Transverse colon (tissue), 4 donors: ENCODE data around the gene AHCY. TPM values are rescaled to one million over a fixed set of nuclear protein-coding genes. Genes with fewer than 3 reads are reported as not detected.

Experiments used
- DNase-seq: peaks from one replicate; pipeline ENCODE4 v3.0.0-alpha.2; 2019
- H3K27ac ChIP-seq, 4 donors: fragments of 200-600 bp; sonication (generic); 2 replicates each; pipeline ENCODE4 v1.5.1; 2016 to 2018; ENCODE audit warnings: inconsistent platforms in 4 of 4
- H3K27me3 ChIP-seq: fragments of 200-600 bp; sonication (generic); 2 replicates; pipeline ENCODE4 v1.5.1; 2017; ENCODE audit warnings: inconsistent platforms
- H3K36me3 ChIP-seq, 4 donors: fragments of 200-600 bp; sonication (generic); 2 replicates each; pipeline ENCODE4 v1.5.1; 2017 to 2019; ENCODE audit warnings: inconsistent platforms in 4 of 4
- H3K4me1 ChIP-seq, 4 donors: fragments of 200-600 bp; sonication (generic); 2 replicates each; pipeline ENCODE4 v1.5.1; 2017 to 2020; ENCODE audit warnings: inconsistent platforms in 4 of 4
- H3K4me3 ChIP-seq, 4 donors: fragments of 200-600 bp; sonication (generic); 1 replicate in 1 of 4; 2 replicates in 3 of 4; pipeline versions ENCODE4 v1.5.1 to v1.6.1; 2017 to 2019; ENCODE audit warnings: inconsistent platforms in 4 of 4
- H3K9me3 ChIP-seq, 2 donors: fragments of 200-600 bp; sonication (generic); 2 replicates each; pipeline ENCODE4 v1.5.1; 2017 to 2019; ENCODE audit warnings: inconsistent platforms in 2 of 2
- CTCF ChIP-seq, 5 experiments: fragments of 200-600 bp in 3 of 5; fragments of 450-650 bp in 2 of 5; sonication (generic) in 3 of 5; IDR thresholded peaks; 1 replicate in 2 of 5; 2 replicates in 3 of 5; pipeline ENCODE4 v1.5.1; 2016 to 2017; ENCODE audit warnings: antibody characterized with exemption in 5 of 5, inconsistent platforms in 3 of 5, mild to moderate bottlenecking in 2 of 5, moderate library complexity in 1 of 5
- EP300 ChIP-seq: sonication (generic); formaldehyde crosslinking; IDR thresholded peaks from one replicate; pipeline ENCODE4 v1.6.1; 2017; ENCODE audit warnings: antibody characterized with exemption, low read depth
- POLR2A ChIP-seq: fragments of 450-650 bp; IDR thresholded peaks from one replicate; pipeline ENCODE4 v1.6.1; 2016; ENCODE audit warnings: antibody characterized with exemption, mild to moderate bottlenecking, moderate library complexity
- POLR2AphosphoS5 ChIP-seq, 3 donors: sonication (generic); formaldehyde crosslinking; IDR thresholded peaks; one replicate each; pipeline ENCODE4 v1.6.1; 2016; ENCODE audit warnings: antibody characterized with exemption in 3 of 3
- WGBS, 2 donors: methylation state at CpG; one replicate each; pipeline ENCODE4 v1.1.5; 2018; ENCODE audit warnings: low coverage in 1 of 2; 5-methylcytosine and 5-hydroxymethylcytosine counted together
- in situ Hi-C, 4 donors: fragments of 200-750 bp; cut with MboI; loops; one replicate each; pipeline versions ENCODE4 v1.15.0 to v1.15.1; 2017; ENCODE audit warnings: low sequenced_read_pairs in 3 of 4, low pct_ligation_motif_present in 1 of 4, low pct_unique_long_range_greater_than_20kb in 1 of 4
- intact Hi-C: fragments of 100-400 bp; cut with DNase I; formaldehyde crosslinking; loops from one replicate; pipeline ENCODE4 v1.15.1; 2023; ENCODE audit warnings: low total_unique reads
- total RNA-seq, 4 donors: library from RNA; depleted of rRNA; stranded (reverse); fragments of >200 nt; gene quantifications; one replicate each; pipeline ENCODE4 v1.1.0, GENCODE V29; 2016

The AHCY gene
- total RNA-seq, 4 donors from 2014 or later: 23.9 to 71.6 (median 63.8) TPM

- Histone ChIP-seq H3K36me3 (no peaks in the 10 kb centered on the region), H3K27ac (no peak overlapping the region), H3K27me3 (no peaks in the 10 kb centered on the region), H3K4me3 (no peak overlapping the region), H3K4me1 (peaks cover 0 to 5% (median 0%) of the 10 kb centered on the region in 4 donors), H3K9me3 (no peaks in the 10 kb centered on the region)
- intact Hi-C loops: no loop called here
- DNase-seq: no peak
- WGBS, 2 donors: 89 to 100% methylated on average over 2 of the region's 2 CpGs
- TF ChIP-seq POLR2A (no peak), POLR2AphosphoS5 (IDR thresholded peaks at IDR 0.05) (no peak), CTCF (IDR thresholded peaks at IDR 0.05) (no peak), EP300 (no peak)
- in situ Hi-C loops: no loop called here
Observed at GRCh38 chr20:34251619-34252018, 51.5 kb downstream of the AHCY start.

GRCh38 chr20:34250005-34250404, 53.1 kb downstream of the AHCY start:
- H3K4me3 ChIP-seq: no peak overlapping the region
- TF ChIP-seq CTCF (IDR thresholded peaks at IDR 0.05): no peak
- TF ChIP-seq POLR2AphosphoS5 (IDR thresholded peaks at IDR 0.05): no peak
- TF ChIP-seq EP300: no peak
- intact Hi-C loops (no loop called here), in situ Hi-C loops (no loop called here)
- H3K9me3 ChIP-seq: no peaks in the 10 kb centered on the region
- DNase-seq: no peak
- no peaks in the 10 kb centered on the region for H3K36me3 ChIP-seq
- H3K27me3 ChIP-seq: no peaks in the 10 kb centered on the region
- no peak overlapping the region for H3K27ac ChIP-seq
- peaks cover 0 to 5% (median 0%) of the 10 kb centered on the region in 4 donors for H3K4me1 ChIP-seq

GRCh38 chr20:34249291-34249690, 53.9 kb downstream of the AHCY start:
- H3K36me3 ChIP-seq: no peaks in the 10 kb centered on the region
- TF ChIP-seq EP300 (no peak), CTCF (IDR thresholded peaks at IDR 0.05) (no peak), POLR2A (no peak), POLR2AphosphoS5 (IDR thresholded peaks at IDR 0.05) (no peak)
- intact Hi-C loops: no loop called here
- no peaks in the 10 kb centered on the region for H3K27me3 ChIP-seq
- no peak for DNase-seq
- WGBS, 2 donors: 61 to 82% methylated on average over 4 to 6 of the region's 6 CpGs
- no peak overlapping the region for H3K4me3 ChIP-seq
- no peaks in the 10 kb centered on the region for H3K9me3 ChIP-seq
- H3K27ac ChIP-seq: no peak overlapping the region
- in situ Hi-C loops: no loop called here
- H3K4me1 ChIP-seq: peaks cover 0 to 5% (median 0%) of the 10 kb centered on the region in 4 donors

DNA sequence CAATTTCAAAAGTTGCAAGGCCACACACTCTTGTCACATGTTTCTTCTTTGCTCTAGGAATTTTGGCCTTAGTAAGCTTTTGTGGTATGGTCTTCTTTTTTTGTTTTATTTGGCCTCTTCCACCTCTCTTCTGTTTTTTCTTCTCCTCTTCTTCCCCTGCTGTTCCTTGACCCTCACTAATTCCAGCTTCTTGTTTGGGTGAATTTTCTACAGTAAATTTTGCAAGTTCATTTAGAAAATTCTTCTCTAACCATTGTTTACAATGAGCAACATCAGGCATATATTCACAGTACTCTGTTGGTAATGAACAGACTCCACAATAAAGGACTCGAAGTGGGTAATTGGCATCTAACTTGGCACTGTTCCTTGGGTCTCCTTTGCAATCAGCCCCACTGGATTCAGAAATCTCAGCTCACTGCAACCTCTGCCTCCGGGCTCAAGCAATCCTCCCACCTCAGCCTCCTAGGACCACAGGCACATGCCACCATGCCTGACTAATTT, 57.0 kb downstream of the AHCY start:
- Histone ChIP-seq H3K27me3 (no peaks in the 10 kb centered on the region), H3K27ac (no peak overlapping the region), H3K4me3 (no peak overlapping the region), H3K4me1 (peaks cover 0 to 5% (median 0%) of the 10 kb centered on the region in 4 donors), H3K36me3 (no peaks in the 10 kb centered on the region), H3K9me3 (no peaks in the 10 kb centered on the region)
- 82 to 92% methylated on average over 2 of the region's 2 CpGs for WGBS, 2 donors
- DNase-seq: no peak
- TF ChIP-seq CTCF (IDR thresholded peaks at IDR 0.05): no peak
- no peak for TF ChIP-seq POLR2A
- in situ Hi-C loops: no loop called here
- intact Hi-C loops: no loop called here
